ENCODE measurements around the gene AGER.
A peak's percentile ranks its signal among the peaks of the same experiment; 100 is the strongest.

AGER gene

GRCh38 chr6:32175711-32176475 is 8.2 kb downstream of the AGER start, which contains the start of gene AGPAT1 (continued):
- peak; percentile 55; the same call in 1 of the 2 replicates for TF ChIP-seq GLIS1 (tag by site-specific recombination; IDR thresholded peaks at IDR 0.05)
- no peak for TF ChIP-seq ZNF302 (tag by site-specific recombination; IDR thresholded peaks at IDR 0.05; ENCODE audit: low read depth)
- peak; percentile 17 for TF ChIP-seq ZBTB26 (tag by site-specific recombination; optimal IDR thresholded peaks at IDR 0.05)
- TF ChIP-seq ZNF121 (tag by site-specific recombination; IDR thresholded peaks at IDR 0.05), result no peak
- TF ChIP-seq SP3 (tag by site-specific recombination; IDR thresholded peaks at IDR 0.05), result peak; percentile 83
- TF ChIP-seq ZNF280C (tag by site-specific recombination; IDR thresholded peaks at IDR 0.05), result no peak
- TF ChIP-seq KLF10 (tag by site-specific recombination; IDR thresholded peaks at IDR 0.05), result no peak; the same call in 1 of the 2 replicates
- TF ChIP-seq ZBTB11 (tag by site-specific recombination; conservative IDR thresholded peaks at IDR 0.05; ENCODE audit: low read depth), result peak; percentile 81
- TF ChIP-seq REST (tag by site-specific recombination; IDR thresholded peaks at IDR 0.05), result peak; percentile 25
- TF ChIP-seq YY2 (tag by site-specific recombination; IDR thresholded peaks at IDR 0.05), result peak; percentile 42; the same call in 1 of the 2 replicates
- peak; percentile 96; the same call in 1 of the 2 replicates for TF ChIP-seq PBX3 (CRISPR knock-in tag; IDR thresholded peaks at IDR 0.05)
- no peak for TF ChIP-seq SCRT1 (tag by site-specific recombination; IDR thresholded peaks at IDR 0.05; ENCODE audit: borderline replicate concordance)
- TF ChIP-seq INSM2 (tag by site-specific recombination; IDR thresholded peaks at IDR 0.05), result 0 out of 2 replicates have a peak, but pooled peaks have one; percentile 10
- no peak for TF ChIP-seq ZNF529 (tag by site-specific recombination; IDR thresholded peaks at IDR 0.05; ENCODE audit: insufficient replicate concordance)
- TF ChIP-seq ZNF837 (tag by site-specific recombination; IDR thresholded peaks at IDR 0.05), result no peak; the same call in 1 of the 2 replicates
- TF ChIP-seq ZNF335 (tag by site-specific recombination; conservative IDR thresholded peaks at IDR 0.05), result peak; percentile 79
- no peak for TF ChIP-seq ZNF585B (tag by site-specific recombination; IDR thresholded peaks at IDR 0.05)
- peak; percentile 52; the same call in 1 of the 2 replicates for TF ChIP-seq ZNF530 (tag by site-specific recombination; IDR thresholded peaks at IDR 0.05; ENCODE audit: low read depth)
- TF ChIP-seq ZNF843 (tag by site-specific recombination; IDR thresholded peaks at IDR 0.05), result no peak
- TF ChIP-seq ZNF707 (tag by site-specific recombination; IDR thresholded peaks at IDR 0.05), result no peak
- TF ChIP-seq EGR2 (tag by site-specific recombination; IDR thresholded peaks at IDR 0.05; ENCODE audit: low read depth), result peak; percentile 54
- TF ChIP-seq HOXD13 (CRISPR knock-in tag; IDR thresholded peaks at IDR 0.05; ENCODE audit: borderline replicate concordance), result no peak
- no peak for TF ChIP-seq GFI1B (tag by site-specific recombination; IDR thresholded peaks at IDR 0.05)
- TF ChIP-seq ZNF433 (tag by site-specific recombination; IDR thresholded peaks at IDR 0.05; ENCODE audit: low read depth), result no peak
- TF ChIP-seq BCL11B (tag by site-specific recombination; IDR thresholded peaks at IDR 0.05; ENCODE audit: low read depth), result no peak
